ENCODE data around the gene PCDHA1.
"Not testable (repeated sequence)": the region's sequence is repeated elsewhere in the genome, so short reads cannot be mapped to it uniquely, and the experiment has no call there.

The PCDHA1 gene

GRCh38 chr5:140808889-140809291, 22.9 kb downstream of the PCDHA1 start:
- no peak for DNase-seq

- DNase-seq = no peak
These were observed 35.7 kb downstream of the PCDHA1 start, which contains the start of gene PCDHA5 for GRCh38 chr5:140821375-140822280. TSS of gene PCDHA5 (plus strand) at chr5:140821613.

GRCh38 chr5:140822281-140822629, 36.3 kb downstream of the PCDHA1 start:
- DNase-seq = no peak

DNA sequence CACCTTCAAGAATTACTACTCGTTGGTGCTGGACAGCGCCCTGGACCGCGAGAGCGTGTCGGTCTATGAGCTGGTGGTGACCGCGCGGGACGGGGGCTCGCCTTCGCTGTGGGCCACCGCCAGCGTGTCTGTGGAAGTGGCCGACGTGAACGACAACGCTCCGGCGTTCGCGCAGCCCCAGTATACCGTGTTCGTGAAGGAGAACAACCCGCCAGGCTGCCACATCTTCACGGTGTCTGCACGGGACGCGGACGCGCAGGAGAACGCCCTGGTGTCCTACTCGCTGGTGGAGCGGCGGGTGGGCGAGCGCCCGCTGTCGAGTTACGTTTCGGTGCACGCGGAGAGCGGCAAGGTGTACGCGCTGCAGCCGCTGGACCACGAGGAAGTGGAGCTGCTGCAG, 37.0 kb downstream of the PCDHA1 start:
- not testable (repeated sequence) for DNase-seq

- no peak for DNase-seq
These were observed 37.5 kb downstream of the PCDHA1 start for GRCh38 chr5:140823475-140823874.

DNA sequence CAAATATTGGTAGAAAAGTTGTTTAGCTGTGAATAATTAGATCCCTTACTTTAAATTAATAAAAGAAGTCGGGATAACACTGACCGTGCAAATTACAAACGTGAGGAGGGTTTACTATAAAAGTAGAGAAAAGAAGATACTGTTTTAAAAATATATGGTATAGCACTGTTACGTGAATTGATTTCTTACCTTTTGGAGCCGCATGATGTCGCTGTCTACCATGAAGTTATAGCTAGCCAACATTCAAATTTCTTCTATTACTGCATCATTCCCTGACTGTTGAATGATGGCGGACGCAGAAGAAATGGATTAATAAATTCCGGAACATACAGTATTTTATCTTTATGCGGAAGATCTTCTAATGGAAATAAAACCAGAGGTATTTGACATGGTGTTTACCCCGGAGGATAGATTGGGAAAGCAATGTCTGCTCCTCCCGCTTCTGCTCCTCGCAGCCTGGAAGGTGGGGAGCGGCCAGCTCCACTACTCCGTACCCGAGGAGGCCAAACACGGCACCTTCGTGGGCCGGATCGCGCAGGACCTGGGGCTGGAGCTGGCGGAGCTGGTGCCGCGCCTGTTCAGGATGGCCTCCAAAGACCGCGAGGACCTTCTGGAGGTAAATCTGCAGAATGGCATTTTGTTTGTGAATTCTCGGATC, 41.9 kb downstream of the PCDHA1 start, which contains the start of gene PCDHA6:
PCDHA6 (plus strand) TSS at position 257 of the 658 bp plus-strand sequence; CDS start at position 389, 132 bp downstream.
- no peak for DNase-seq

DNA sequence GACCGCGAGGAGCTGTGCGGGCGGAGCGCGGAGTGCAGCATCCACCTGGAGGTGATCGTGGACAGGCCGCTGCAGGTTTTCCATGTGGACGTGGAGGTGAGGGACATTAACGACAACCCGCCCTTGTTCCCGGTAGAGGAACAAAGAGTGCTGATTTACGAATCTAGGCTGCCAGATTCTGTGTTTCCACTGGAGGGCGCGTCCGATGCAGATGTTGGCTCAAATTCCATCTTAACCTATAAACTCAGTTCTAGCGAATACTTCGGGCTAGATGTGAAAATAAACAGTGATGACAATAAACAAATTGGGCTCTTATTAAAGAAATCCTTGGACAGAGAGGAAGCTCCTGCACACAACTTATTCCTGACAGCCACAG, 42.4 kb downstream of the PCDHA1 start:
- DNase-seq = no peak

DNA sequence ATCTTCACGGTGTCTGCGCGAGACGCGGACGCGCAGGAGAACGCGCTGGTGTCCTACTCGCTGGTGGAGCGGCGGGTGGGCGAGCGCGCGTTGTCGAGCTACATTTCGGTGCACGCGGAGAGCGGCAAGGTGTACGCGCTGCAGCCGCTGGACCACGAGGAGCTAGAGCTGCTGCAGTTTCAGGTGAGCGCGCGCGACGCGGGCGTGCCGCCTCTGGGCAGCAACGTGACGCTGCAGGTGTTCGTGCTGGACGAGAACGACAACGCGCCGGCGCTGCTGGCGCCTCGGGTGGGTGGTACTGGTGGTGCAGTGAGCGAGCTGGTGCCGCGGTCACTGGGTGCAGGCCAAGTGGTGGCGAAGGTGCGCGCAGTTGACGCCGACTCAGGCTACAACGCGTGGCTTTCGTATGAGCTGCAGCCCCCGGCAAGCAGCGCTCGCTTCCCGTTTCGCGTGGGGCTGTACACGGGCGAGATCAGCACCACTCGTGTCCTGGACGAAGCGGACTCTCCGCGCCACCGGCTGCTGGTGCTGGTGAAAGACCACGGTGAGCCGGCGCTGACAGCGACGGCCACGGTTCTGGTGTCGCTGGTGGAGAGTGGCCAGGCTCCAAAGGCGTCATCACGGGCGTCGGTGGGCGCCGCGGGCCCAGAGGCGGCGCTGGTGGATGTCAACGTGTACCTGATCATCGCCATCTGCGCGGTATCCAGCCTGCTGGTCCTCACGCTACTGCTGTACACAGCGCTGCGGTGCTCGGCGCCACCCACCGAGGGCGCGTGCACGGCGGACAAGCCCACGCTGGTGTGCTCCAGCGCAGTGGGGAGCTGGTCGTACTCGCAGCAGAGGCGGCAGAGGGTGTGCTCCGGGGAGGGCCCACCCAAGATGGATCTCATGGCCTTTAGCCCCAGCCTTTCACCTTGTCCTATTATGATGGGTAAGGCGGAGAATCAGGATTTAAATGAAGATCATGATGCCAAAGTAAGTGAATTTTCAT, 43.9 kb downstream of the PCDHA1 start:
- DNase-seq = not testable (repeated sequence)

- DNase-seq = no peak
These were observed 48.1 kb downstream of the PCDHA1 start, which contains the start of gene PCDHA7 for GRCh38 chr5:140833993-140834392. TSS of gene PCDHA7 (plus strand) at chr5:140834269. CDS start at chr5:140834384, 115 bp downstream.

DNA sequence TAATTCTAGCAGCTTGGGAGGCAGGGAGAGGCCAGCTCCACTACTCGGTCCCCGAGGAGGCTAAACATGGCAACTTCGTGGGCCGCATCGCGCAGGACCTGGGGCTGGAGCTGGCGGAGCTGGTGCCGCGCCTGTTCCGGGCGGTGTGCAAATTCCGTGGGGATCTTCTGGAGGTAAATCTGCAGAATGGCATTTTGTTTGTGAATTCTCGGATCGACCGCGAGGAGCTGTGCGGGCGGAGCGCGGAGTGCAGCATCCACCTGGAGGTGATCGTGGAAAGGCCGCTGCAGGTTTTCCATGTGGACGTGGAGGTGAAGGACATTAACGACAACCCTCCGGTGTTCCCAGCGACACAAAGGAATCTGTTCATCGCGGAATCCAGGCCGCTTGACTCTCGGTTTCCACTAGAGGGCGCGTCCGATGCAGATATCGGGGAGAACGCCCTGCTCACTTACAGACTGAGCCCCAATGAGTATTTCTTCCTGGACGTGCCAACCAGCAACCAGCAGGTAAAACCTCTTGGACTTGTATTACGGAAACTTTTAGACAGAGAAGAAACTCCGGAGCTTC, 48.6 kb downstream of the PCDHA1 start:
- not testable (repeated sequence) for DNase-seq

GRCh38 chr5:140835622-140836510, 49.9 kb downstream of the PCDHA1 start:
- no peak for DNase-seq

DNA sequence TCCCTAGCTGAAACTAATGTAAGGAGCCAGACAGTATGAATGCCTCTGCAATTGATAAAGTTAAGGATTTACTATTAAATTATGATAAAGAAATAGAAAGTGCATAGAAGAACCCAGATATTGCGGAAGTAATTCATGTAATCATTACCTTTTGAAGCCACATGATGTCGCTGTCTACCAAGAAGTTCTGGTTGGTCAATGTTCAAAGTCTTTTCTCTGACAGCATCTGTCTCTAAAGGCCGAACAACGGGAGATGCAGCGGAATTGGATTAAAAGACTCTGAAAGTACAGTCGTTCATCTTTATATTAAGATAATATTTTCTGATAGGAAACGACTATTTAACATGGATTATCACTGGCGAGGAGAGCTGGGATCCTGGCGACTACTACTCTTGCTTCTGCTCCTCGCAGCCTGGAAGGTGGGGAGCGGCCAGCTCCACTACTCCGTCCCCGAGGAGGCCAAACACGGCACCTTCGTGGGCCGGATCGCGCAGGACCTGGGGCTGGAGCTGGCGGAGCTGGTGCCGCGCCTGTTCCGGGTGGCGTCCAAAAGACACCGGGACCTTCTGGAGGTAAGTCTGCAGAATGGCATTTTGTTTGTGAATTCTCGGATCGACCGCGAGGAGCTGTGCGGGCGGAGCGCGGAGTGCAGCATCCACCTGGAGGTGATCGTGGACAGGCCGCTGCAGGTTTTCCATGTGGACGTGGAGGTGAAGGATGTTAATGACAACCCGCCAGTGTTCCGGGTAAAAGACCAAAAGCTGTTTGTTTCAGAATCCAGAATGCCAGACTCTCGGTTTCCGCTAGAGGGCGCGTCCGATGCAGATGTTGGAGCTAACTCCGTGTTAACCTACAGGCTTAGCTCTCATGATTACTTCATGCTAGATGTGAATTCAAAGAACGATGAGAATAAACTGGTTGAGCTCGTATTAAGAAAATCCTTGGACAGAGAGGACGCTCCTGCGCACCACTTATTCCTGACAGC, 55.3 kb downstream of the PCDHA1 start, which contains the start of gene PCDHA8:
PCDHA8 (plus strand) TSS at position 210 of the 985 bp plus-strand sequence; CDS start at position 345, 135 bp downstream.
- no peak for DNase-seq

DNA sequence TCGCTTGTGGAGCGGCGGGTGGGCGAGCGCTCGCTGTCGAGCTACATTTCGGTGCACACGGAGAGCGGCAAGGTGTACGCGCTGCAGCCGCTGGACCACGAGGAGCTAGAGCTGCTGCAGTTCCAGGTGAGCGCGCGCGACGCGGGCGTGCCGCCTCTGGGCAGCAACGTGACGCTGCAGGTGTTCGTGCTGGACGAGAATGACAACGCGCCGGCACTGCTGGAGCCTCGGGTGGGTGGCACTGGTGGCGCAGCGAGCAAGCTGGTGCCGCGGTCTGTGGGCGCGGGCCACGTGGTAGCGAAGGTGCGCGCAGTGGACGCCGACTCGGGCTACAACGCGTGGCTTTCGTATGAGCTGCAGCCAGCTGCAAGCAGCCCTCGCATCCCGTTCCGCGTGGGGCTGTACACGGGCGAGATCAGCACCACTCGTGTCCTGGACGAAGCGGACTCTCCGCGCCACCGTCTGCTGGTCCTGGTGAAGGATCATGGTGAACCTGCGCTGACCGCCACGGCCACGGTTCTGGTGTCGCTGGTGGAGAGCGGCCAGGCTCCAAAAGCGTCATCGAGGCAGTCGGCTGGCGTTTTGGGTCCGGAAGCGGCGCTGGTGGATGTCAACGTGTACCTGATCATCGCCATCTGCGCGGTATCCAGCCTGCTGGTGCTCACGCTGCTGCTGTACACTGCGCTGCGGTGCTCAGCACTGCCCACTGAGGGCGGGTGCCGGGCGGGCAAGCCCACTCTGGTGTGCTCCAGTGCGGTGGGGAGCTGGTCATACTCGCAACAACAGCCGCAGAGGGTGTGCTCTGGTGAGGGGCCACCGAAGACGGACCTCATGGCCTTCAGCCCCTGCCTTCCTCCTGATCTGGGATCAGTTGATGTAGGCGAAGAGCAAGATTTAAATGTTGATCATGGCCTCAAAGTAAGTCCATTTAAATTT, 57.1 kb downstream of the PCDHA1 start:
- no peak for DNase-seq

DNA sequence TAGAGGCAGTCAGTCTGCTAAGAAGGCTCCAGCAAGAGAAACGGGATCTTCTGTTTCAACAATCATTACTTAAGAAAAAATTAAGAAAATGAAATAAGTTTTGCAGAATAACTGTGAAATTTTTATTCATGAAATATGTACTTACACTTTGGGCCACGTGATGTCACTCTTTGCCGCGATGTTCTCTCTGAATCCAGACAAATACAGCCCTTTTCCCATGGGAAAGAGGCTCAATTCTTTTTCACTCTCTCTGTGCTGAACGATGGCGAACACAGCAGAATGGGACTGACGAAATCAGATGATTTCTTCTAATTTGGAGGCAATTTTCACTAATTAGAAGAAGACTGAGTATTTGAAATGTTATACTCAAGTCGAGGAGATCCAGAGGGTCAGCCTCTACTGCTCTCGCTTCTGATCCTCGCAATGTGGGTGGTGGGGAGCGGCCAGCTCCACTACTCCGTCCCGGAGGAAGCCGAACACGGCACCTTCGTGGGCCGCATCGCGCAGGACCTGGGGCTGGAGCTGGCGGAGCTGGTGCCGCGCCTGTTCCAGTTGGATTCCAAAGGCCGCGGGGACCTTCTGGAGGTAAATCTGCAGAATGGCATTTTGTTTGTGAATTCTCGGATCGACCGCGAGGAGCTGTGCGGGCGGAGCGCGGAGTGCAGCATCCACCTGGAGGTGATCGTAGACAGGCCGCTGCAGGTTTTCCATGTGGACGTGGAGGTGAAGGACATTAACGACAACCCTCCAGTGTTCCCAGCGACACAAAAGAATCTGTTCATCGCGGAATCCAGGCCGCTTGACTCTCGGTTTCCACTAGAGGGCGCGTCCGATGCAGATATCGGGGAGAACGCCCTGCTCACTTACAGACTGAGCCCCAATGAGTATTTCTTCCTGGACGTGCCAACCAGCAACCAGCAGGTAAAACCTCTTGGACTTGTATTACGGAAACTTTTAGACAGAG, 62.5 kb downstream of the PCDHA1 start, which contains the start of gene PCDHA9:
PCDHA9 (plus strand) TSS at position 244 of the 964 bp plus-strand sequence; CDS start at position 358, 114 bp downstream.
- not testable (repeated sequence) for DNase-seq

- DNase-seq = not testable (repeated sequence)
These were observed 64.1 kb downstream of the PCDHA1 start for GRCh38 chr5:140849831-140850634.

Data from NCI-H1092 (cell line).